ENCODE results near the gene PRKG2.
"Not testable (repeated sequence)": the region's sequence is repeated elsewhere in the genome, so short reads cannot be mapped to it uniquely, and the experiment has no call there.

The PRKG2 gene

DNA sequence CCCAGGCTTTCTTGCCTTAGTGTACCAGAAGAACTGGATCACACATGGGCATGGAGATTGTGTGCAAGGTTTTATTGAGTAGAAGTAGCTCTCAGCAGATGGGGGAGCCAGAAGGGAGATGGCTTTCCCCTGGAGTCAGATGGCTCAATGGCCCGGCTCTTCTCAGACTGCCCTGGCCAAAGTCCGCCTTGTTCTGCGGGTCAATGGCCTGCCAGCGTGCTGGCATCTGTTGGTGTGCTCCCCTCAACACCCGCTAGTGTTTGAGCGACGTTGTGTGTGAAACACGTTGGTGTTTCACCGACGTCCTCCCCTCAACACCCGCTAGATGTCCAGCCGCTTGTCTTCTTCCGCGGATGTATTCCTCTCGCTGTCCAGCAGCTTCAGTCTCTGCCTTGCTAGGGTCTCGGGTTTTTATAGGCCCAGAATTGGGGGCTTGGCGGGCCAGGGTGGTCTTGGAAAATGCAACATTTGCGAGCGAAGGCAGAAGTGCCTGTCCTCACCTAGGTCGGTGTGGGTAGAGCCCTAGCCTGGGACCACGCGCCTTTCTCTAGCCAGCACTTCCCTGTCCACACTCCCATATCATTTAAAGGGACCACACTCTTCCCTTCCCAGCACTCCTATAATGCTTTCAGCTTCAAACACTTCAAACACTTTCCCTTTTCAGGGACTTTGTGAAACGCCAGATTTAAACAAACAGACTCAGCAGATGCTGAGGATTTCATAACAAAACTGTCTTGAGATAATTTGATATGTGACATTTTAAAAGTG lies 21.1 kb upstream of the PRKG2 start:
- DNase-seq (ENCODE audit: low read depth in 1 of 2, low spot score in 1 of 2): no peak
- TF ChIP-seq JUND (IDR thresholded peaks at IDR 0.05; ENCODE audit: low read depth): no peak
- in situ Hi-C loops (cut with HindIII; ENCODE audit: low pct_unique_long_range_greater_than_20kb, low sequenced_read_pairs): no loop called here

DNA sequence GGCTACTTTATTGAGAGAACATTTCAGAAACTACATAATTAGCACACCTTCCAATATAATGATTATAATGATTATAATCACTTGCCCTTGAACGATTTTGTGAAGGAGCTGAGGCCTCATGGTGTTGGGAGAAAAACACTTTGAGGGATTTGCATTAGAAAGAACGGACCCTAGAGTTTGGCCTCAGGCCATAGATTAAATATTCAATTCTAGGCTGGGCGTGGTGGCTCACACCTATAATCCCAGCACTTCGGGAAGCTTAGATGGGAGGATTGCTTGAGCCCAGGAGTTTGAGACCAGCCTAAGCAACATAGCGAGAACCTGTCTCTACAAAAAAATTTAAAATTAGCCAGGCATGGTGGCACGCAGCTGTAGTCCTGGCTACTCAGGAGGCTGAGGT lies 12.9 kb upstream of the PRKG2 start:
- TF ChIP-seq JUND (IDR thresholded peaks at IDR 0.05; ENCODE audit: low read depth): no peak
- in situ Hi-C loops (cut with HindIII; ENCODE audit: low pct_unique_long_range_greater_than_20kb, low sequenced_read_pairs): no loop called here
- no peak for DNase-seq (ENCODE audit: low read depth in 1 of 2, low spot score in 1 of 2)

DNA sequence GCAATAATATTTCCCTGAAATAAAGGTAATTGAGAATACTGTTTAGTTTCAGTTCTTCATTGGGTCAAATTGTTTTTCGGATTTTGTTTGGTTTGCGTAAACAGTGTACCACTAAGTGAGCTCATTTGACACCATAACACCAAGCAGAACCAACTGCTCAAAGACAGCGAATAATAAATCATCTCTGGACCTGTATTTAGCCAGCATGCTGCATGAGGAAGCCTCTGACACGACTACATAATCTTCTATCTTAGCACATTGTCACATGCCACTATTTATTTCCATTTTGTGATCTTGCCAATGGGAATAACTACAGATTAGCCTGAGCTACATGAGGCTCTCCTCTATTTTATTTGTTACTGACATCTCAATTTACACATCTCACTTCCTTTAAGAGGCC lies 12.1 kb upstream of the PRKG2 start:
- DNase-seq (ENCODE audit: low read depth in 1 of 2, low spot score in 1 of 2): no peak
- TF ChIP-seq JUND (IDR thresholded peaks at IDR 0.05; ENCODE audit: low read depth): no peak
- in situ Hi-C loops (cut with HindIII; ENCODE audit: low pct_unique_long_range_greater_than_20kb, low sequenced_read_pairs): no loop called here

DNA sequence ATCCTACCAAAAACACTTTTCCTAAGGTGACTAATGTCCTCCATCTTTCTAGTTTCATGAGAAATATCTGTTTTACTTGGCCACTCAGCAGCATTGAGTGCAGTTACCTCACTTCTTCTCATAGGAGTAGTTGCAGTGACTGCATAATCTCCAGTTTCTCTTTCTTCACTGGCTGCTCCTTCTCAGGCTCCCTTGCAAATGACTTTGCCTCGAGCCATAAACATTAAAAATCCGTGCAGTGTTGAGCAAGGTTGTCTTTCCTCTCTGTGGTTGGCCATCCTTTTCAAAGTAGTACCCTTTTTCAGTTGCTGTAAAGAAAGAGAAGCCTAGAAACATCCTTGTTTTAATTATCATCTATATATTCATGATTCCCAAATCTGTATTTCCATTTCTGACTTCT lies 10.2 kb upstream of the PRKG2 start:
- no peak for TF ChIP-seq JUND (IDR thresholded peaks at IDR 0.05; ENCODE audit: low read depth)
- DNase-seq (ENCODE audit: low read depth in 1 of 2, low spot score in 1 of 2): no peak
- in situ Hi-C loops (cut with HindIII; ENCODE audit: low pct_unique_long_range_greater_than_20kb, low sequenced_read_pairs): no loop called here

DNA sequence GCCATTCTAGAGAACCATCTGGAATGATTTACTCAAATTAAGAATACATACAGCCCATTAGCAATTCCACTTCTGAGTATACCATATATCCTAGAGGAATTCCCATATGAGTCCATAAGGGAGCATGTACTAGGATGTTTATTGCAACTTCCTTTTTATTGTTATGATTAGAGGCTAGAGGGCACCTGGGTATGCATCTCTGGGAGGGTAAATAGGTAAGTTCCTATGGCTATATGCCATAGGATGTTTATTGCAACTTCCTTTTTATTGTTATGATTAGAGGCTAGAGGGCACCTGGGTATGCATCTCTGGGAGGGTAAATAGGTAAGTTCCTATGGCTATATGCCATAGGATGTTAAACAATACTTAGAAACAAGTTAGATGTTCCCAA lies 7.1 kb upstream of the PRKG2 start:
- in situ Hi-C loops (cut with HindIII; ENCODE audit: low pct_unique_long_range_greater_than_20kb, low sequenced_read_pairs): not testable (repeated sequence)

DNA sequence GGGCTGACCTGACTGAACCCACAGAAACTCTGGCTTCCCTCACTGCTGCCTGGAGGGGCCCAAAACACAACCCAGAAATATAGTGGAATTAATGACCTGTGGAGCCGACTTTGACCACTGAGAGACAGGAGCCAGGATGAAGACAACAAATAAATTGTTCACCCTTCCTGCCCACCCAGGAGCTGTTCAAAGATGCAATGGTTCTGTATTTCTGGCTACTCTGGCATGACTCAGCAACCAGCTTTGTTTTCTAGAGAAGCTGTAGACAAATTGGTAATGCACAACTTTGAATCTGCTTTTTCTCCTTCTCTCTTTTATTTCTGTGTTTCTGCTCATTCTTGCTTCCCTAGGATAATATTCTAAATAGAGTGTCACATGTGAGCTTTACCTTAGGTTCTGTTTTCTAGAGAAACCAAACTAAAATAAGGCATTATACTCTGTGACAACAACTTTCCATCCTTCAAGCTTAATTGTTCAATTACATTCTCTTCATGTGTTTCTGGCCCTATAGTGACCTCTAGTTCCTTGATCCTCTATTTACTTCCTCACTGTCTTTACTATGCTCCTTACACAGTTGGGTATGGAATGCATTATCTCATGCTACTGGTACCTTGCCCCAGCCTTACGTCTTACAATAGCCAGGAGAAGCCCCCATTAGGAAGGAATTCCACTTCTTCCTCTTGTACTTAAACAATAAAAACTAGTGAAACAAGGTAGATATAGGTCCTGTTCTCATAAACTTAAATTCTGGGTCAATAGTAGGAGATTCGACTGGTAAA lies 6.5 kb upstream of the PRKG2 start:
- in situ Hi-C loops (cut with HindIII; ENCODE audit: low pct_unique_long_range_greater_than_20kb, low sequenced_read_pairs): no loop called here
- TF ChIP-seq JUND (IDR thresholded peaks at IDR 0.05; ENCODE audit: low read depth): no peak
- DNase-seq (ENCODE audit: low read depth in 1 of 2, low spot score in 1 of 2): no peak

More for the DNA sequence above, 7.1 kb upstream of the PRKG2 start:
- not testable (repeated sequence) for DNase-seq (ENCODE audit: low read depth in 1 of 2, low spot score in 1 of 2)

DNA sequence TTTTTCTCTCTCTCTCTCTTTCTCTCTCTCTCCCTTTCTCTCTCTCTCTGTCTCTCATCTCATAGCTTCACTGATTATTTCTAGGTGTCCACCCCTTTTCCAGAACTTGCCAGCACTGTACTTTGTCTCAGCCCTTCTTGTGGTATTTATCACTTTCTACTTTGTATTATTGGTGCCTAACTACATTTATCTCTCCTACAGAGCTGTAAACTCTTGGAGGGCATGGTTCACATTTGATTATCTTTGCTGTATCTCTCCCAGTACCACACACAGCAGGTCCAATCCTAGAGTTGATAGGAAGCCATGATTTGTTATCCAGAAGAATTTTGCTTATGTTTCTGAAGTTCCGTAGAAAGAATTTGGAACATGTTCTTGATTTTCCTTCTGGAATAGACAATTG lies 5.2 kb upstream of the PRKG2 start:
- in situ Hi-C loops (cut with HindIII; ENCODE audit: low pct_unique_long_range_greater_than_20kb, low sequenced_read_pairs): no loop called here
- no peak for DNase-seq (ENCODE audit: low read depth in 1 of 2, low spot score in 1 of 2)
- no peak for TF ChIP-seq JUND (IDR thresholded peaks at IDR 0.05; ENCODE audit: low read depth)

DNA sequence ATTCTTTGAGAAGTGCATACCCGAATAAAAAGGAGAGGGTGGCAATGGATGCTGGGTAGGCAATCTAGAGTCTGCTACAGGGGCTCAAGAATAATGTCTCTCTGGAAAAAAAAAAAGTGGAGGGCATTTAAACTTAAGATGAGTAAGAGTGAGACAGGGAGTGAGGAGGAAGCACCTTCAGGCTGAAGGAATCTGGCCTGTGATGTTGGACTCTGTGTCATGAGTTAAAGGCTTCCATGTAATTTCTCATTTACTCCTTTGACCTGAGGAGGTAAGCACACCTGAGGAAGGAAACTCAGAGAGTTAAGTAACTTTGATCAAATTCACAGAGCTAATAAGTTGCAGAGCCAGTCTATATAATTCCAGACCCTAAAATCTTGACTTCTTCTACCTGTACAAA lies 3.2 kb upstream of the PRKG2 start:
- no peak for TF ChIP-seq JUND (IDR thresholded peaks at IDR 0.05; ENCODE audit: low read depth)
- in situ Hi-C loops (cut with HindIII; ENCODE audit: low pct_unique_long_range_greater_than_20kb, low sequenced_read_pairs): no loop called here
- no peak for DNase-seq (ENCODE audit: low read depth in 1 of 2, low spot score in 1 of 2)

DNA sequence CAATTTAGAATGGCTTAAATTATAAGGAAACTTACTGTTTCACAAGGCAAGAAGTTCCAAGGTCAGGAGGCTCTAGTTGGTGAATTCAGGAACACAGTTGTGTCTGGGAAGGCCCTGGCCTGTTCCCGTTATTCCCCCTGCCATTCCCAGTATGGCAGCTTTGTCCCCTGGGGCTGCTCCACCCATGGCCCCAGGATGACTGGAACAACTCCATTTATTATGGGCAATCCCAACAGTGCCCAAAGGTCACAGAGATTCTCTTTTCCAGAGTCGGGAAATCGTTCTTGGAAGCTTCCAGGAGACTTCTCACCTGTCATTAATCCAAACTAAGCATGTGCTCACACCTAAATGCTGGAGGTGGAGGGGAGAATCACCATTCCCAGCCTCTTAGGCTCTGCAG lies 2.8 kb upstream of the PRKG2 start:
- TF ChIP-seq JUND (IDR thresholded peaks at IDR 0.05; ENCODE audit: low read depth): no peak
- in situ Hi-C loops (cut with HindIII; ENCODE audit: low pct_unique_long_range_greater_than_20kb, low sequenced_read_pairs): no loop called here

DNA sequence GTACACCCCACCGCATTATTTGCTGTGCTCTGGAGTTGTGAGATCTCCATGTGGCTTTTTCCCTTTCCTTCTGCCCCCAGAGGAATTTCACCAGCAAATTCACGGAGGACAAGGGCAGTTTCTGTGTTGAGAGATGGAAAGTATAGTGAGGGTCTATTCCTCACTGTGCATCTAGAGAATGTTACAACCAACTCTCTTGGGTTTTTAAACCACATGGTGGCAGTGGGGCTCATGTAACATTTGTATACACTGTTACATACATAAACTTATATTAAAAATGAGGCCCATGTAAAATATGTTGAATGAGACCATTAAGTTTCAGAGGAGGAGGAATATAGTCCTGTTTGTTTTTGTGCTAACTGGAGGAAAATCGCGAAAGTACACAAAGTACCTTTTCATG lies 909 bp upstream of the PRKG2 start:
- DNase-seq (ENCODE audit: low read depth in 1 of 2, low spot score in 1 of 2): no peak
- TF ChIP-seq JUND (IDR thresholded peaks at IDR 0.05; ENCODE audit: low read depth): no peak
- in situ Hi-C loops (cut with HindIII; ENCODE audit: low pct_unique_long_range_greater_than_20kb, low sequenced_read_pairs): no loop called here

More for the DNA sequence above, 2.8 kb upstream of the PRKG2 start:
- no peak for DNase-seq (ENCODE audit: low read depth in 1 of 2, low spot score in 1 of 2)

DNA sequence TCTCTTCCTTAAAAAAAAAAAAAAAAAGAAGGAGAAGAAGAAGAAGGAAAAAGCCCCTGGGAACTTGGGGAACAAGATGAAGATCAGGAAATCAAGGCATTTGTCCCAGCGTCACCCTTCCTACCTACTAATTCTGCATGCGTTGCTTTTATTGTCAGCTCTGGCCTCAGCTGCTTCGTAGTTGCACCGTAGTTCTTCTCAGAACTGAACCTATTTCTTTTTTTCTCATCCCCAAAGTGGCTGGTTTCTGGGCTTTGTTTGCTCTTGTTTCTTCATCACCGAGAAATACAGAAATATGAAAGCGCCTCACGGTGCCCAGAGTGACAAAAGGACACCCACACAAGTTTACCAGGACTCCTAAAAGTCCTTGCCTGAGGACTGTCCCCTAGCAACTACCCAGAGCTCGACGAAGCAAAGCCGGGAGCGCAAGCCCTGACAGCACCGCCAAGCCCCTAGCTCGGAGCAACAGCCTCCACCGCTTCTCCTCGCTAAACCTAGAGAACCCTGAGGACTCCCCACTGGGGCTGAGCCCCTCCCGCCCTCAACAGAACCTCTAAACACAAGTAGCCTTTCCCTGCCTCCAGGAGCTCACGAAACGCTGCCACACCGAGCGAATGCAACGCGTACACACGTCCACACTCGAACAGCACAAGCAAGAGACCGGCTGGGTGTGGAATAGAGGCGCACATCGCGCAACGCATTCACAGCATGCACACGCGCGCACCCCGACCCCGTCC lies 710 bp downstream of the PRKG2 start:
- in situ Hi-C loops (cut with HindIII; ENCODE audit: low pct_unique_long_range_greater_than_20kb, low sequenced_read_pairs): no loop called here
- DNase-seq (ENCODE audit: low read depth in 1 of 2, low spot score in 1 of 2): no peak
- no peak for TF ChIP-seq JUND (IDR thresholded peaks at IDR 0.05; ENCODE audit: low read depth)

DNA sequence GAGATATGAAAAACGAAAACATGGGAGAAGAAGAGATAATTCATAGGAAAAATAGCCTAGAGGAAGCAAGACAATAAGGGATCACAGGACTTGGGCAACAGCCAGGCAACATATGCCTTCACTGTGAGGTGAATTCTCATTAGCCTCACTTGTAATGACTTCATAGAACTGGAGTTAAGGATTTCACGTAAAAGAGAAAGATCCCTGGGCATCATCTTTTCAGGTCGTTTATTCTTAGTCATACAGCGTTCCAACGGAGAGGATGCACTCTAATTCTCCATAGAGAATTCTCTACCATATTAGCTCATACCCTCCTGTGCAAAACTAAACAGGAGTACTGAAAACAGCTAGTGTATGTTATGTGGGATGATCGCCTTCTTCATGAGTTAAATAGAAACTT lies 1.4 kb downstream of the PRKG2 start:
- no peak for TF ChIP-seq JUND (IDR thresholded peaks at IDR 0.05; ENCODE audit: low read depth)
- DNase-seq (ENCODE audit: low read depth in 1 of 2, low spot score in 1 of 2): no peak
- in situ Hi-C loops (cut with HindIII; ENCODE audit: low pct_unique_long_range_greater_than_20kb, low sequenced_read_pairs): no loop called here

DNA sequence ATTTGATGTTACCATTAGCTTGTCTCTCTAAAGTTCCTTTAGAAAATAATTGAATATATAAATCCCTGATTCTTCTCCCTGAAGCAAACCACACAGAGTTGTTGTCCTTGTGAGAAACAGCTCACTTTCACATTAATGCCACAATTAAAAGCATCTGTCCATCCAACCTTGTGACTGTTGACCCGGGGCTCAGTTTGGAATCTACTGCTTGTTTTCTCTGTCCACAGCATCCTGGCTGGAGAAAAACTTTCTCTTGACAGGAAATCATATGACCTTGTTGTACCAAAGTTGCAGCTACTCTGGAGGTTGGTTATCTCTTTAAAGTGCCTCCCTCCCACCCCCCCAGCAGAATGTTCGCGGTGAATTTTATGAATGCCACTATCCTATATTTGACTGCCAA lies 3.1 kb downstream of the PRKG2 start:
- no peak for TF ChIP-seq JUND (IDR thresholded peaks at IDR 0.05; ENCODE audit: low read depth)
- in situ Hi-C loops (cut with HindIII; ENCODE audit: low pct_unique_long_range_greater_than_20kb, low sequenced_read_pairs): no loop called here
- no peak for DNase-seq (ENCODE audit: low read depth in 1 of 2, low spot score in 1 of 2)

All from T47D (cell line).